HCT116 (cell line): ENCODE measurements around the gene ENHO. TPM values are rescaled to one million over a fixed set of nuclear protein-coding genes. Genes with fewer than 3 reads are reported as not detected.

Experiments
- ATAC-seq: fragments of 200-7000 bp; cut with Tn5 transposase; 2 replicates; pipeline ENCODE4 v1.9.1; 2020; ENCODE audit warnings: mild to moderate bottlenecking, moderate library complexity
- BruUV-seq: library from RNA; stranded (reverse); fragments of 400-500 nt; replicated peaks from 2 replicates; lab custom pipeline; 2021; lab: Mats Ljungman, UMichigan
- CTCF ChIA-PET: fragments of 300-600 bp; sonication (Branson Sonifier 250); formaldehyde crosslinking; loops from one replicate; lab custom pipeline; 2021; ENCODE audit warnings: antibody characterized with exemption; lab: Charles Lee
- POLR2A ChIA-PET: fragments of 300-600, 350-600 bp; sonication (Branson Sonifier 250); formaldehyde crosslinking; loops from one replicate; lab custom pipeline; 2021; ENCODE audit warnings: antibody characterized with exemption; lab: Charles Lee
- RAD21 ChIA-PET, 2 experiments: fragments of 300-600 bp; sonication (Branson Sonifier 250); formaldehyde crosslinking; loops; one replicate each; lab custom pipeline; 2023; ENCODE audit warnings: low total read pairs in 2 of 2; ENCODE audit not compliant: uncharacterized antibody in 2 of 2, unreplicated experiment in 2 of 2, low non-redundant PET in 1 of 2; lab: Charles Lee
- DNase-seq: peaks from one replicate; pipeline ENCODE4 v3.0.0-alpha.2; 2010; ENCODE audit warnings: low read depth, low spot score
- H2AFZ ChIP-seq: fragments of 200-600 bp; shearing (Covaris generic), sonication (generic); 2 replicates; pipeline ENCODE4 v1.6.1; 2017; ENCODE audit warnings: low read depth, mixed run types, mixed read lengths, antibody characterized with exemption, low read length; ENCODE audit not compliant: poor library complexity, severe bottlenecking
- H3K27ac ChIP-seq: 2 replicates; pipeline ENCODE4 v1.5.1; 2012; ENCODE audit warnings: low read depth, low read length
- H3K27me3 ChIP-seq: fragments of 200-600 bp; sonication (generic); 2 replicates; pipeline ENCODE4 v1.6.1; 2016; ENCODE audit warnings: mixed run types, low read length, mixed read lengths; ENCODE audit not compliant: insufficient read depth
- H3K36me3 ChIP-seq, 2 experiments: fragments of 200-500 bp in 1 of 2; fragments of 200-600 bp in 1 of 2; sonication (Bioruptor generic) in 1 of 2; sonication (generic) in 1 of 2; 2 replicates each; pipeline versions ENCODE4 v1.5.1 to v1.6.1; 2014 to 2016; ENCODE audit warnings: low read length in 2 of 2, inconsistent platforms in 1 of 2, mixed read lengths in 1 of 2, mixed run types in 1 of 2; ENCODE audit not compliant: insufficient read depth in 2 of 2, control insufficient read depth in 1 of 2
- H3K4me1 ChIP-seq, 2 experiments: fragments of 200-600 bp in 1 of 2; sonication (generic) in 1 of 2; 2 replicates each; pipeline versions ENCODE4 v1.5.1 to v1.6.1; 2012 to 2017; ENCODE audit warnings: low read length in 2 of 2, inconsistent platforms in 1 of 2, mild to moderate bottlenecking in 1 of 2, mixed read lengths in 1 of 2, mixed run types in 1 of 2, moderate library complexity in 1 of 2; ENCODE audit not compliant: insufficient read depth in 2 of 2, control insufficient read depth in 1 of 2
- H3K4me2 ChIP-seq: fragments of 200-600 bp; sonication (generic); 2 replicates; pipeline ENCODE4 v1.6.1; 2017; ENCODE audit warnings: mixed run types, low read length, mixed read lengths
- H3K4me3 ChIP-seq, 2 experiments: fragments of 200-600 bp in 1 of 2; sonication (generic) in 1 of 2; replicated peaks in 1 of 2; 2 replicates each; pipeline ENCODE4 v1.5.1; 2011 to 2016; ENCODE audit warnings: low read length in 2 of 2, control low read depth in 1 of 2, low read depth in 1 of 2, mild to moderate bottlenecking in 1 of 2, mixed read lengths in 1 of 2, mixed run types in 1 of 2
- H3K79me2 ChIP-seq: fragments of 200-600 bp; sonication (generic); 2 replicates; pipeline ENCODE4 v1.6.1; 2017; ENCODE audit warnings: mild to moderate bottlenecking, mixed run types, low read length, moderate library complexity, mixed read lengths; ENCODE audit not compliant: insufficient read depth
- H3K9ac ChIP-seq: fragments of 200-600 bp; sonication (generic); 2 replicates; pipeline ENCODE4 v1.6.1; 2016; ENCODE audit warnings: low read length, mixed read lengths
- H3K9me2 ChIP-seq: fragments of 200-600 bp; sonication (generic), shearing (Covaris generic); 2 replicates; pipeline ENCODE4 v1.6.1; 2017; ENCODE audit warnings: mixed run types, mild to moderate bottlenecking, moderate library complexity; ENCODE audit not compliant: insufficient read depth
- H3K9me3 ChIP-seq, 2 experiments: fragments of 200-500 bp in 1 of 2; fragments of 200-600 bp in 1 of 2; sonication (Bioruptor generic) in 1 of 2; sonication (generic) in 1 of 2; 2 replicates each; pipeline ENCODE4 v1.6.1; 2014 to 2017; ENCODE audit warnings: low read length in 2 of 2, mixed read lengths in 2 of 2, inconsistent platforms in 1 of 2, low read depth in 1 of 2, mild to moderate bottlenecking in 1 of 2, mixed run types in 1 of 2, moderate library complexity in 1 of 2; ENCODE audit not compliant: control insufficient read depth in 1 of 2, insufficient read depth in 1 of 2
- H4K20me1 ChIP-seq: fragments of 200-600 bp; sonication (generic), shearing (Covaris generic); 2 replicates; pipeline ENCODE4 v1.6.1; 2017; ENCODE audit warnings: mixed run types, mild to moderate bottlenecking, moderate library complexity; ENCODE audit not compliant: insufficient read depth
- CBX3 ChIP-seq: IDR thresholded peaks from 2 replicates; pipeline ENCODE4 v1.6.1; 2012; ENCODE audit warnings: low read depth
- CEBPB ChIP-seq: IDR thresholded peaks from 2 replicates; pipeline ENCODE4 v1.6.1; 2012; ENCODE audit warnings: low read depth
- EZH2 ChIP-seq: fragments of 200-600 bp; sonication (generic); IDR thresholded peaks from 2 replicates; pipeline ENCODE4 v1.6.1; 2017; ENCODE audit warnings: antibody characterized with exemption, mixed run types
- EZH2phosphoT487 ChIP-seq: fragments of 200-600 bp; IDR thresholded peaks from 2 replicates; pipeline ENCODE4 v1.6.1; 2018; ENCODE audit warnings: antibody characterized with exemption, borderline replicate concordance
- MAX ChIP-seq: IDR thresholded peaks from 2 replicates; pipeline ENCODE4 v1.6.1; 2012
- POLR2AphosphoS5 ChIP-seq: IDR thresholded peaks from 2 replicates; pipeline ENCODE4 v1.6.1; 2011; ENCODE audit warnings: mild to moderate bottlenecking, low read depth, low read length, moderate library complexity
- RAD21 ChIP-seq: IDR thresholded peaks from 2 replicates; pipeline ENCODE4 v1.6.1; 2012; ENCODE audit warnings: low read depth, mild to moderate bottlenecking
- SIN3A ChIP-seq: IDR thresholded peaks from 2 replicates; pipeline ENCODE4 v1.6.1; 2012; ENCODE audit warnings: low read depth
- TCF7L2 ChIP-seq: IDR thresholded peaks from 2 replicates; pipeline ENCODE4 v1.7.0; 2011; ENCODE audit warnings: borderline replicate concordance, inconsistent platforms; ENCODE audit not compliant: insufficient read depth, insufficient read length; ENCODE audit errors: extremely low read depth
- YY1 ChIP-seq: IDR thresholded peaks from 2 replicates; pipeline ENCODE4 v1.6.1; 2011; ENCODE audit warnings: low read length, low read depth, moderate library complexity, mild to moderate bottlenecking; ENCODE audit not compliant: insufficient replicate concordance; ENCODE audit errors: extremely low read depth
- ZBTB33 ChIP-seq: IDR thresholded peaks from 2 replicates; pipeline ENCODE4 v1.6.1; 2011; ENCODE audit warnings: mild to moderate bottlenecking, low read length, moderate library complexity; ENCODE audit not compliant: insufficient replicate concordance; ENCODE audit errors: extremely low read depth
- ZNF274 ChIP-seq: fragments of 200-500 bp; sonication (Bioruptor generic); IDR thresholded peaks from 2 replicates; pipeline ENCODE4 v1.6.1; 2014; ENCODE audit warnings: mild to moderate bottlenecking, low read depth, low read length, inconsistent platforms
- intact Hi-C: fragments of 100-400 bp; cut with micrococcal nuclease; formaldehyde crosslinking; loops from 2 replicates; pipeline ENCODE4 v1.10.0; 2022
- total RNA-seq: library from RNA; stranded (reverse); gene quantifications from one replicate; pipeline ENCODE4 v1.2.1, GENCODE V29; 2021; ENCODE audit not compliant: unreplicated experiment
- TF ChIP-seq, protein P1 (sequence below): IDR thresholded peaks from 2 replicates; pipeline ENCODE4 v1.6.1; 2012; ENCODE audit warnings: low read depth
- TF ChIP-seq, protein P2 (sequence below), 3 experiments: fragments of 200-600 bp in 1 of 3; sonication (generic) in 1 of 3; IDR thresholded peaks in 2 of 3; conservative IDR thresholded peaks in 1 of 3; 2 replicates each; pipeline ENCODE4 v1.5.1; 2012 to 2017; ENCODE audit warnings: low read depth in 2 of 3, low read length in 2 of 3, antibody characterized with exemption in 1 of 3, borderline replicate concordance in 1 of 3, control low read depth in 1 of 3, mild to moderate bottlenecking in 1 of 3, mixed read lengths in 1 of 3, mixed run types in 1 of 3, moderate library complexity in 1 of 3; ENCODE audit not compliant: insufficient read depth in 1 of 3

The ENHO gene
- total RNA-seq, 1 experiment from 2014 or later = 6.1 TPM

GRCh38 chr9:34508951-34509350 is 13.8 kb downstream of the ENHO start:
- Histone ChIP-seq H3K36me3 (no peaks in the 10 kb centered on the region), H3K27me3 (no peaks in the 10 kb centered on the region), H3K9me2 (no peaks in the 10 kb centered on the region), H4K20me1 (no peaks in the 10 kb centered on the region), H3K9me3 (no peaks in the 10 kb centered on the region), H3K4me1 (peaks cover 3 to 5% of the 10 kb centered on the region in 2 experiments; a peak in 2 of 4 replicates), H3K4me3 (no peak overlapping the region), H3K79me2 (no peaks in the 10 kb centered on the region), H2AFZ (no peak overlapping the region), H3K27ac (no peak overlapping the region), H3K4me2 (no peak overlapping the region), H3K9ac (no peak overlapping the region)
- ATAC-seq (no peak), DNase-seq (no peak)
- intact Hi-C loops = no loop called here
- no TSS peak for BruUV-seq
- TF ChIP-seq, protein P1, sequence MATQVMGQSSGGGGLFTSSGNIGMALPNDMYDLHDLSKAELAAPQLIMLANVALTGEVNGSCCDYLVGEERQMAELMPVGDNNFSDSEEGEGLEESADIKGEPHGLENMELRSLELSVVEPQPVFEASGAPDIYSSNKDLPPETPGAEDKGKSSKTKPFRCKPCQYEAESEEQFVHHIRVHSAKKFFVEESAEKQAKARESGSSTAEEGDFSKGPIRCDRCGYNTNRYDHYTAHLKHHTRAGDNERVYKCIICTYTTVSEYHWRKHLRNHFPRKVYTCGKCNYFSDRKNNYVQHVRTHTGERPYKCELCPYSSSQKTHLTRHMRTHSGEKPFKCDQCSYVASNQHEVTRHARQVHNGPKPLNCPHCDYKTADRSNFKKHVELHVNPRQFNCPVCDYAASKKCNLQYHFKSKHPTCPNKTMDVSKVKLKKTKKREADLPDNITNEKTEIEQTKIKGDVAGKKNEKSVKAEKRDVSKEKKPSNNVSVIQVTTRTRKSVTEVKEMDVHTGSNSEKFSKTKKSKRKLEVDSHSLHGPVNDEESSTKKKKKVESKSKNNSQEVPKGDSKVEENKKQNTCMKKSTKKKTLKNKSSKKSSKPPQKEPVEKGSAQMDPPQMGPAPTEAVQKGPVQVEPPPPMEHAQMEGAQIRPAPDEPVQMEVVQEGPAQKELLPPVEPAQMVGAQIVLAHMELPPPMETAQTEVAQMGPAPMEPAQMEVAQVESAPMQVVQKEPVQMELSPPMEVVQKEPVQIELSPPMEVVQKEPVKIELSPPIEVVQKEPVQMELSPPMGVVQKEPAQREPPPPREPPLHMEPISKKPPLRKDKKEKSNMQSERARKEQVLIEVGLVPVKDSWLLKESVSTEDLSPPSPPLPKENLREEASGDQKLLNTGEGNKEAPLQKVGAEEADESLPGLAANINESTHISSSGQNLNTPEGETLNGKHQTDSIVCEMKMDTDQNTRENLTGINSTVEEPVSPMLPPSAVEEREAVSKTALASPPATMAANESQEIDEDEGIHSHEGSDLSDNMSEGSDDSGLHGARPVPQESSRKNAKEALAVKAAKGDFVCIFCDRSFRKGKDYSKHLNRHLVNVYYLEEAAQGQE = no peak
- no peak for TF ChIP-seq RAD21
- TF ChIP-seq ZNF274 = no peak
- TF ChIP-seq CBX3 = no peak
- TF ChIP-seq MAX = no peak
- no peak for TF ChIP-seq EZH2phosphoT487
- TF ChIP-seq ZBTB33 = no peak
- TF ChIP-seq EZH2 = no peak
- TF ChIP-seq SIN3A = no peak
- no peak for TF ChIP-seq YY1
- TF ChIP-seq, protein P2, sequence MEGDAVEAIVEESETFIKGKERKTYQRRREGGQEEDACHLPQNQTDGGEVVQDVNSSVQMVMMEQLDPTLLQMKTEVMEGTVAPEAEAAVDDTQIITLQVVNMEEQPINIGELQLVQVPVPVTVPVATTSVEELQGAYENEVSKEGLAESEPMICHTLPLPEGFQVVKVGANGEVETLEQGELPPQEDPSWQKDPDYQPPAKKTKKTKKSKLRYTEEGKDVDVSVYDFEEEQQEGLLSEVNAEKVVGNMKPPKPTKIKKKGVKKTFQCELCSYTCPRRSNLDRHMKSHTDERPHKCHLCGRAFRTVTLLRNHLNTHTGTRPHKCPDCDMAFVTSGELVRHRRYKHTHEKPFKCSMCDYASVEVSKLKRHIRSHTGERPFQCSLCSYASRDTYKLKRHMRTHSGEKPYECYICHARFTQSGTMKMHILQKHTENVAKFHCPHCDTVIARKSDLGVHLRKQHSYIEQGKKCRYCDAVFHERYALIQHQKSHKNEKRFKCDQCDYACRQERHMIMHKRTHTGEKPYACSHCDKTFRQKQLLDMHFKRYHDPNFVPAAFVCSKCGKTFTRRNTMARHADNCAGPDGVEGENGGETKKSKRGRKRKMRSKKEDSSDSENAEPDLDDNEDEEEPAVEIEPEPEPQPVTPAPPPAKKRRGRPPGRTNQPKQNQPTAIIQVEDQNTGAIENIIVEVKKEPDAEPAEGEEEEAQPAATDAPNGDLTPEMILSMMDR (IDR thresholded peaks at IDR 0.05 in 2 of 3, conservative IDR thresholded peaks at IDR 0.05 in 1 of 3; ENCODE audit: borderline replicate concordance in 1 of 3, insufficient read depth in 1 of 3, low read depth in 2 of 3, low read length in 2 of 3) = no peak
- no peak for TF ChIP-seq CEBPB
- no peak for TF ChIP-seq TCF7L2
- TF ChIP-seq POLR2AphosphoS5 = no peak
- ChIA-PET RAD21 (no interaction called here), POLR2A (no interaction called here), CTCF (no interaction called here)
